Bronchial smooth muscle cell (primary cell): ENCODE measurements around the gene SIRPA. TPM values are rescaled to one million over a fixed set of nuclear protein-coding genes. Genes with fewer than 3 reads are reported as not detected.

ENCODE experiments used
- total RNA-seq: library from RNA; depleted of rRNA; stranded (reverse); fragments of >200 nt; gene quantifications from 2 replicates; pipeline ENCODE4 v1.2.1, GENCODE V29; 2014

Gene SIRPA
- total RNA-seq: 6.6 and 8.2 TPM in 2 replicates

DNA sequence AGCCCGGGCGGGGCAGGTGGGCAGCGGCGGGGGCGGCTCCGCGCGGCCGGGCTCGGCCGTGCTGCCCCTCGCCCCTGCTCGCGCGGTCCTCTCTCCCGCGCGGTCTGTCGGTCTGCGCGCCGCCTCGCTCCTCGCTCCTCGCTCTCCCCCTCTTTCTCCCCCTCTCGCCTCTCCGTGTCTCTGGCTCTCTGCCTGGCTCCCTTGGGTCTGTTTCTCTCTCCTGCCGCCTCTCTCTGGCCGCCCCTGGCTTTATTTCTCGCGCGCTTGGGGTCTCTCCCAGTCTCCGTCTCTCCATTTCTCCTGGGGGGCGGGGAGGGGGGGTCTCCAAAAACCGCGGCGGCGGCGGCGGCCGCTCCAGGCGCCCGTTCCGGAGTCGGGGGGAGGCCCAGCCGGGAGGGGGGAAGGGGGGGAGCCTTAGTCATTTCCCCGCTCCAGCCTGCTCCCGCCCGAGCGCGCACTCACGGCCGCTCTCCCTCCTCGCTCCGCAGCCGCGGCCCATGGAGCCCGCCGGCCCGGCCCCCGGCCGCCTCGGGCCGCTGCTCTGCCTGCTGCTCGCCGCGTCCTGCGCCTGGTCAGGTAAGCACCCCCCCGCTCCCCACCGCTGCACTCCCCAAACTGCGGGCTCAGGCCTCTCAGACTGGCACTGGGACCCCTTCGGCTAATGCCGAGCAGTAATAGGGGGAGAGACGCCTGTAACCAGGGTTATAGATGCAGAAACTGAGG lies at the start of gene SIRPA:
SIRPA (plus strand) TSS at position 457 of the 723 bp plus-strand sequence; CDS start at position 498, 41 bp downstream.

Other genes with a start within 250 kb of the SIRPA start
- not detected in 2 replicates for gene SIRPG, start 237.6 kb upstream of the SIRPA start, total RNA-seq
- gene PDYN, start 98.7 kb downstream of the SIRPA start, total RNA-seq: not detected in 2 replicates
- 11.5 and 18.5 TPM in 2 replicates for gene STK35, start 206.4 kb downstream of the SIRPA start, total RNA-seq